ENCODE data around the gene BDNF. TPM values are rescaled to one million over a fixed set of nuclear protein-coding genes. Genes with fewer than 3 reads are reported as not detected.
A peak's percentile ranks its signal among the peaks of the same experiment; 100 is the strongest.
"Not testable (repeated sequence)": the region's sequence is repeated elsewhere in the genome, so short reads cannot be mapped to it uniquely, and the experiment has no call there.

The BDNF gene
- total RNA-seq, 1 donor from 2014 or later, result 4.5 TPM

- peak; percentile 5 for DNase-seq (ENCODE audit: low read depth)
Observed at GRCh38 chr11:27672836-27673464, 27.3 kb downstream of the BDNF start.

GRCh38 chr11:27665508-27666101 lies 34.6 kb downstream of the BDNF start:
- DNase-seq (ENCODE audit: low read depth), result not testable (repeated sequence)

GRCh38 chr11:27663326-27663725 lies 36.9 kb downstream of the BDNF start:
- DNase-seq (ENCODE audit: low read depth), result no peak

GRCh38 chr11:27660171-27660570 lies 40.1 kb downstream of the BDNF start:
- no peak for DNase-seq (ENCODE audit: low read depth)

- no peak for DNase-seq (ENCODE audit: low read depth)
Observed at GRCh38 chr11:27658535-27659236, 41.6 kb downstream of the BDNF start.

- DNase-seq (ENCODE audit: low read depth), result no peak
Observed at GRCh38 chr11:27656806-27657483, 43.3 kb downstream of the BDNF start.

- no peak for DNase-seq (ENCODE audit: low read depth)
Observed at GRCh38 chr11:27656320-27656719, 43.9 kb downstream of the BDNF start.

GRCh38 chr11:27653990-27654758 lies 46.1 kb downstream of the BDNF start:
- DNase-seq (ENCODE audit: low read depth), result no peak

GRCh38 chr11:27651711-27652110 lies 48.5 kb downstream of the BDNF start:
- DNase-seq (ENCODE audit: low read depth), result no peak

- no peak for DNase-seq (ENCODE audit: low read depth)
Observed at GRCh38 chr11:27650988-27651387, 49.3 kb downstream of the BDNF start.

- no peak for DNase-seq (ENCODE audit: low read depth)
Observed at GRCh38 chr11:27649800-27650199, 50.5 kb downstream of the BDNF start.

- no peak for DNase-seq (ENCODE audit: low read depth)
Observed at GRCh38 chr11:27648840-27649239, 51.4 kb downstream of the BDNF start.

- peak; percentile 61 for DNase-seq (ENCODE audit: low read depth)
Observed at GRCh38 chr11:27646051-27646818, 54.0 kb downstream of the BDNF start.

- no peak for DNase-seq (ENCODE audit: low read depth)
Observed at GRCh38 chr11:27642954-27643353, 57.3 kb downstream of the BDNF start.

- DNase-seq (ENCODE audit: low read depth), result no peak
Observed at GRCh38 chr11:27640954-27641353, 59.3 kb downstream of the BDNF start.

- no peak for DNase-seq (ENCODE audit: low read depth)
Observed at GRCh38 chr11:27635567-27636037, 64.7 kb downstream of the BDNF start.

- DNase-seq (ENCODE audit: low read depth), result not testable (repeated sequence)
Observed at GRCh38 chr11:27634776-27635175, 65.5 kb downstream of the BDNF start.

GRCh38 chr11:27634282-27634681 lies 66.0 kb downstream of the BDNF start:
- DNase-seq (ENCODE audit: low read depth), result not testable (repeated sequence)

GRCh38 chr11:27629023-27629422 lies 71.2 kb downstream of the BDNF start:
- DNase-seq (ENCODE audit: low read depth), result not testable (repeated sequence)

- no peak for DNase-seq (ENCODE audit: low read depth)
Observed at GRCh38 chr11:27627979-27628378, 72.3 kb downstream of the BDNF start.
